ENCODE measurements around the gene OXLD1.

Gene OXLD1

GRCh38 chr17:81666342-81667191 is at the start of gene OXLD1, which contains the start of gene CCDC137:
Gene OXLD1, minus strand, starts transcription at chr17:81666605. Its CDS starts 28 bp downstream, at chr17:81666577.
Gene CCDC137, plus strand, starts transcription at chr17:81666737. Its CDS starts 30 bp downstream, at chr17:81666767.
- DNase-seq: peak; percentile 93

- no peak for DNase-seq
These were observed 48.9 kb upstream of the OXLD1 start for GRCh38 chr17:81715107-81715871.

GRCh38 chr17:81714412-81715106 is 48.2 kb upstream of the OXLD1 start:
- no peak for DNase-seq

GRCh38 chr17:81713556-81714411 is 47.4 kb upstream of the OXLD1 start:
- no peak for DNase-seq

- no peak for DNase-seq
These were observed 46.7 kb upstream of the OXLD1 start for GRCh38 chr17:81713004-81713555.

- DNase-seq: no peak
These were observed 46.1 kb upstream of the OXLD1 start for GRCh38 chr17:81712468-81713003.

GRCh38 chr17:81711814-81712467 is 45.5 kb upstream of the OXLD1 start, which contains the start of gene SLC25A10:
Gene SLC25A10, plus strand, starts transcription at chr17:81712284. Its CDS starts 143 bp downstream, at chr17:81712427.
- peak; percentile 75 for DNase-seq

- no peak for DNase-seq
These were observed 44.3 kb upstream of the OXLD1 start for GRCh38 chr17:81710514-81711308.

GRCh38 chr17:81708739-81709185 is 42.4 kb upstream of the OXLD1 start:
- no peak for DNase-seq

GRCh38 chr17:81707725-81708646 is 41.6 kb upstream of the OXLD1 start:
- no peak for DNase-seq

- no peak for DNase-seq
These were observed 40.6 kb upstream of the OXLD1 start for GRCh38 chr17:81706757-81707624.

- no peak for DNase-seq
These were observed 39.8 kb upstream of the OXLD1 start for GRCh38 chr17:81706232-81706611.

GRCh38 chr17:81705518-81706231 is 39.3 kb upstream of the OXLD1 start:
- DNase-seq: no peak

- no peak for DNase-seq
These were observed 37.6 kb upstream of the OXLD1 start for GRCh38 chr17:81703747-81704654.

GRCh38 chr17:81702934-81703746 is 36.7 kb upstream of the OXLD1 start, which contains the start of gene MRPL12:
Gene MRPL12, plus strand, starts transcription at chr17:81703367. Its CDS starts 135 bp downstream, at chr17:81703502.
- DNase-seq: peak; percentile 80
